Neuronal stem cell (in vitro differentiated cells): ENCODE measurements around the gene ATP13A1.

Source experiments
- DNase-seq: peaks from one replicate; pipeline ENCODE4 v3.0.0-alpha.2; 2013; ENCODE audit warnings: low spot score
- H2AFZ ChIP-seq: one replicate; pipeline ENCODE4 v1.6.1; 2013; ENCODE audit warnings: mild to moderate bottlenecking, low read length, inconsistent platforms
- H2AK5ac ChIP-seq: 2 replicates; pipeline ENCODE4 v1.6.1; 2013; ENCODE audit warnings: low read depth, mild to moderate bottlenecking, inconsistent platforms, low read length, moderate library complexity, mixed read lengths
- H2BK120ac ChIP-seq: 2 replicates; pipeline ENCODE4 v1.6.1; 2013; ENCODE audit warnings: low read depth, mild to moderate bottlenecking, inconsistent platforms, low read length, moderate library complexity, mixed read lengths
- H2BK12ac ChIP-seq: one replicate; pipeline ENCODE4 v1.6.1; 2013; ENCODE audit warnings: low read length, inconsistent platforms
- H2BK15ac ChIP-seq: 2 replicates; pipeline ENCODE4 v1.6.1; 2013; ENCODE audit warnings: mild to moderate bottlenecking, low read length, inconsistent platforms, mixed read lengths
- H2BK5ac ChIP-seq: one replicate; pipeline ENCODE4 v1.6.1; 2013; ENCODE audit warnings: inconsistent platforms, mild to moderate bottlenecking, low read length, moderate library complexity
- H3K14ac ChIP-seq: one replicate; pipeline ENCODE4 v1.6.1; 2013; ENCODE audit warnings: low read length, inconsistent platforms
- H3K18ac ChIP-seq: 2 replicates; pipeline ENCODE4 v1.6.1; 2013; ENCODE audit warnings: low read length, inconsistent platforms
- H3K23ac ChIP-seq: 2 replicates; pipeline ENCODE4 v1.6.1; 2013; ENCODE audit warnings: low read depth, mild to moderate bottlenecking, mixed read lengths, low read length, inconsistent platforms; ENCODE audit not compliant: poor library complexity
- H3K27ac ChIP-seq: replicated peaks from 3 replicates; pipeline ENCODE4 v1.5.1; 2013; ENCODE audit warnings: low read length, inconsistent platforms
- H3K27me3 ChIP-seq, 3 experiments: 2 replicates each; pipeline ENCODE4 v1.6.1; 2013; ENCODE audit warnings: low read length in 3 of 3, mild to moderate bottlenecking in 2 of 3, inconsistent platforms in 1 of 3, low read depth in 1 of 3, mixed read lengths in 1 of 3, moderate library complexity in 1 of 3; ENCODE audit not compliant: control insufficient read depth in 3 of 3, insufficient read depth in 3 of 3
- H3K36me3 ChIP-seq, 2 donors: replicated peaks in 1 of 2; 2 replicates each; pipeline ENCODE4 v1.6.1; 2013; ENCODE audit warnings: low read length in 2 of 2; ENCODE audit not compliant: control insufficient read depth in 2 of 2, insufficient read depth in 2 of 2
- H3K4ac ChIP-seq: 2 replicates; pipeline ENCODE4 v1.6.1; 2013; ENCODE audit warnings: inconsistent platforms, mild to moderate bottlenecking, low read length, moderate library complexity
- H3K4me1 ChIP-seq, 2 donors: 1 replicate in 1 of 2; 2 replicates in 1 of 2; pipeline ENCODE4 v1.6.1; 2013; ENCODE audit warnings: low read length in 2 of 2, low read depth in 1 of 2; ENCODE audit not compliant: control insufficient read depth in 2 of 2, insufficient read depth in 1 of 2
- H3K4me2 ChIP-seq: one replicate; pipeline ENCODE4 v1.6.1; 2013; ENCODE audit warnings: mild to moderate bottlenecking, low read length, inconsistent platforms; ENCODE audit not compliant: insufficient read depth, poor library complexity, severe bottlenecking
- H3K4me3 ChIP-seq, 2 donors: 2 replicates each; pipeline ENCODE4 v1.5.1; 2013; ENCODE audit warnings: low read length in 2 of 2, mild to moderate bottlenecking in 2 of 2, inconsistent platforms in 1 of 2, moderate library complexity in 1 of 2
- H3K79me1 ChIP-seq: one replicate; pipeline ENCODE4 v1.6.1; 2013; ENCODE audit warnings: low read depth, mild to moderate bottlenecking, inconsistent platforms, low read length, moderate library complexity
- H3K9ac ChIP-seq: one replicate; pipeline ENCODE4 v1.6.1; 2013; ENCODE audit warnings: mild to moderate bottlenecking, low read depth, low read length, inconsistent platforms; ENCODE audit not compliant: poor library complexity
- H3K9me3 ChIP-seq, 2 donors: replicated peaks in 1 of 2; 2 replicates each; pipeline versions ENCODE3 to v1.6.1; 2013; ENCODE audit warnings: low read length in 2 of 2, mild to moderate bottlenecking in 2 of 2, inconsistent platforms in 1 of 2, low read depth in 1 of 2, mixed read lengths in 1 of 2, moderate library complexity in 1 of 2; ENCODE audit not compliant: control insufficient read depth in 2 of 2, insufficient read depth in 1 of 2
- H4K8ac ChIP-seq: one replicate; pipeline ENCODE4 v1.6.1; 2013; ENCODE audit warnings: low read depth, mild to moderate bottlenecking, inconsistent platforms, low read length, moderate library complexity
- H4K91ac ChIP-seq: one replicate; pipeline ENCODE4 v1.6.1; 2013; ENCODE audit warnings: low read length, low read depth, mild to moderate bottlenecking, inconsistent platforms; ENCODE audit not compliant: poor library complexity
- WGBS, 2 donors: extraction: QIAGEN DNeasy Blood & Tissue Kit; methylation state at CpG; one replicate each; pipeline ENCODE4 v1.1.7; 2013; ENCODE audit warnings: missing lambda C conversion rate in 2 of 2, mixed read lengths in 1 of 2; ENCODE audit not compliant: insufficient read length in 2 of 2, insufficient replicate concordance in 1 of 2; ENCODE audit errors: extremely low coverage in 2 of 2; 5-methylcytosine and 5-hydroxymethylcytosine counted together

Gene ATP13A1

GRCh38 chr19:19655641-19656343, 7.7 kb downstream of the ATP13A1 start:
- no CpG with 5 or more reads among the region's 27 CpGs for WGBS, 2 donors
- Histone ChIP-seq H3K18ac (no peak overlapping the region), H4K91ac (no peak overlapping the region), H2BK12ac (no peak overlapping the region), H3K36me3 (peaks cover 77 to 93% of the 10 kb centered on the region in 2 donors), H3K4ac (no peak overlapping the region), H2BK5ac (peak overlapping the region; percentile 66), H3K4me2 (no peak overlapping the region), H3K23ac (no peak overlapping the region), H2AK5ac (no peak overlapping the region), H3K27ac (no peak overlapping the region), H2AFZ (no peak overlapping the region), H2BK15ac (no peak overlapping the region), H4K8ac (no peak overlapping the region), H3K9me3 (no peaks in the 10 kb centered on the region), H2BK120ac (no peak overlapping the region), H3K79me1 (peaks cover 15% of the 10 kb centered on the region), H3K27me3 (no peaks in the 10 kb centered on the region), H3K9ac (no peak overlapping the region), H3K14ac (no peak overlapping the region), H3K4me3 (no peak overlapping the region), H3K4me1 (no peaks in the 10 kb centered on the region)
- no peak for DNase-seq

DNA sequence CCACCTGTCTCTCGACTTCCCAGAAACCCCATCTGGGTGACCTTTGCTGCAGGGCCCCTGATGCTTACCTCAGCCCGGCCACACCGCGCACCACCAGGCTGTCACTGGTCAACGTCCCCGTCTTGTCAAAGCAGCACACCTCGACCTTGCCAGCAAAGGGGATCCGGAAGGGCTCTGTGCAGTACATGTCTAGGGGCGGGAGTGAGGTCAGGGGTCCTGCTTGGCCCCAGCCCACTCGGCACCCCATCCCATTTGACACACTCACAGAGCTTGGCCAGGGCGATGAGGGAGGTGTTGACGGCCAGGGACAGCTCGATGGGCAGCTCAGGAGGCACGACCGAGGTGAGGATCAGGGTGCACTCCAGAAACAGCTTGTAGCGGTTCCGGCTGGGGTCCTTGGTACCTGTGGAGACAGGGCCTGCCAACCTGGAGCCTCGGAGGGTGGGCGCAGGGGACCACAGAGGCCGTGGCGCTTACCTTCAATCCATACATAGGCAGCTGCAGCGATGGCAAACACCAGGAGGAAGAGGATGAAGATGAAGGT, 8.4 kb downstream of the ATP13A1 start:
- Histone ChIP-seq H4K8ac (no peak overlapping the region), H2AFZ (no peak overlapping the region), H3K18ac (no peak overlapping the region), H3K4me2 (no peak overlapping the region), H3K36me3 (peaks cover 81 to 99% of the 10 kb centered on the region in 2 donors), H3K23ac (no peak overlapping the region), H2BK15ac (no peak overlapping the region), H3K27me3 (no peaks in the 10 kb centered on the region), H2BK120ac (no peak overlapping the region), H4K91ac (no peak overlapping the region), H3K79me1 (peaks cover 15% of the 10 kb centered on the region), H3K4ac (no peak overlapping the region), H2BK12ac (no peak overlapping the region), H3K27ac (no peak overlapping the region), H3K4me1 (no peaks in the 10 kb centered on the region), H3K9ac (no peak overlapping the region), H3K14ac (no peak overlapping the region), H2AK5ac (no peak overlapping the region), H2BK5ac (peak overlapping the region; percentile 66), H3K9me3 (no peaks in the 10 kb centered on the region), H3K4me3 (peak overlapping the region in 1 of 2 donors; percentile 36)
- WGBS, 2 donors: no CpG with 5 or more reads among the region's 22 CpGs
- DNase-seq: no peak

DNA sequence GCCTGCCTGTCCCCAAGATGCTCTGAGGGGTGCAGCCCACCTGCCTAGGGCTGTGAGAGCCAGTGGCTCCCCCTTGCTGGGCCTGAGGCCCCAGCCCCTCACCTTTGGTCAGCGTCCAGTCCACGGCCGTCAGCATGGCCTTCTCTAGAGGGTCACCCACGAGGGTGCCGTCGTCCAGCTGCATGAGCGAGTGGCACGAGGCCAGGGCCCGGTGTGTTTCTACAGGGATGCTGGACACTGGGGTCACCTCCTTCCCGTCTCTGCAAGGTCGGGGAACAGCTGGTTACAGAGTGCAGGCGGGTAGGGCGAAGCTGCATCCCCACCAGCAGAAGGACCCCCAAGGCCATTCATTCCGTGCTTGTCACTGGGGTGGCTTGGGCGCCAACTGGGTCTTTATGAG, 9.0 kb downstream of the ATP13A1 start:
- no peak overlapping the region for H2AK5ac ChIP-seq
- H2BK12ac ChIP-seq: no peak overlapping the region
- H3K4me3 ChIP-seq: no peak overlapping the region
- H3K9me3 ChIP-seq: no peaks in the 10 kb centered on the region
- no peak overlapping the region for H2AFZ ChIP-seq
- H3K9ac ChIP-seq: no peak overlapping the region
- no peak overlapping the region for H3K14ac ChIP-seq
- H3K18ac ChIP-seq: no peak overlapping the region
- DNase-seq: no peak
- no peak overlapping the region for H2BK15ac ChIP-seq
- H4K8ac ChIP-seq: no peak overlapping the region
- no peak overlapping the region for H4K91ac ChIP-seq
- no peaks in the 10 kb centered on the region for H3K4me1 ChIP-seq
- no CpG with 5 or more reads among the region's 15 CpGs for WGBS, 2 donors
- peaks cover 17% of the 10 kb centered on the region for H3K79me1 ChIP-seq
- peaks cover 79 to 99% of the 10 kb centered on the region in 2 donors for H3K36me3 ChIP-seq
- H3K23ac ChIP-seq: peak overlapping the region; percentile 20
- H3K27ac ChIP-seq: no peak overlapping the region
- H3K4me2 ChIP-seq: no peak overlapping the region
- no peak overlapping the region for H2BK120ac ChIP-seq
- H3K4ac ChIP-seq: no peak overlapping the region
- H2BK5ac ChIP-seq: no peak overlapping the region
- H3K27me3 ChIP-seq: no peaks in the 10 kb centered on the region

- Histone ChIP-seq H3K4me1 (no peaks in the 10 kb centered on the region), H3K18ac (no peak overlapping the region), H3K4me3 (no peak overlapping the region), H2AFZ (no peak overlapping the region), H4K91ac (no peak overlapping the region), H3K79me1 (peaks cover 18% of the 10 kb centered on the region), H3K9ac (peak overlapping the region; percentile 44), H3K27ac (no peak overlapping the region), H4K8ac (no peak overlapping the region), H3K36me3 (peaks cover 80 to 97% of the 10 kb centered on the region in 2 donors), H2BK15ac (no peak overlapping the region), H3K14ac (no peak overlapping the region), H3K4ac (no peak overlapping the region), H3K27me3 (no peaks in the 10 kb centered on the region), H3K4me2 (no peak overlapping the region), H3K9me3 (no peaks in the 10 kb centered on the region), H2BK120ac (no peak overlapping the region), H2BK5ac (no peak overlapping the region), H2AK5ac (no peak overlapping the region), H3K23ac (no peak overlapping the region), H2BK12ac (no peak overlapping the region)
- DNase-seq: no peak
- no CpG with 5 or more reads among the region's 23 CpGs for WGBS, 2 donors
Measured at GRCh38 chr19:19653597-19654147, 9.8 kb downstream of the ATP13A1 start.
